Smooth muscle cell (in vitro differentiated cells): ENCODE measurements around the gene HPDL. TPM values are rescaled to one million over a fixed set of nuclear protein-coding genes. Genes with fewer than 3 reads are reported as not detected.

ENCODE experiments used
- DNase-seq: peaks from one replicate; lab custom pipeline; 2025; ENCODE audit not compliant: unreplicated experiment; lab: John Stamatoyannopoulos, UW
- H2AFZ ChIP-seq: fragments of 200-600 bp; sonication (generic); 2 replicates; pipeline ENCODE4 v1.6.0; 2016; ENCODE audit warnings: antibody characterized with exemption, low read depth, mild to moderate bottlenecking
- H3F3A ChIP-seq: fragments of 200-600 bp; sonication (generic); 2 replicates; pipeline ENCODE4 v1.6.0; 2017; ENCODE audit warnings: antibody characterized with exemption, low read depth
- H3K27ac ChIP-seq: fragments of 200-600 bp; sonication (generic); 2 replicates; pipeline ENCODE4 v1.5.1; 2016; ENCODE audit warnings: low read depth, mild to moderate bottlenecking
- H3K27me3 ChIP-seq: fragments of 200-600 bp; sonication (generic); 2 replicates; pipeline ENCODE4 v1.6.1; 2016; ENCODE audit warnings: low read depth, mild to moderate bottlenecking
- H3K36me3 ChIP-seq: fragments of 200-600 bp; sonication (generic); 2 replicates; pipeline ENCODE4 v1.5.1; 2016; ENCODE audit warnings: low read depth
- H3K4me1 ChIP-seq: fragments of 200-600 bp; sonication (generic); 2 replicates; pipeline ENCODE4 v1.5.1; 2016; ENCODE audit warnings: low read depth
- H3K4me2 ChIP-seq: fragments of 200-600 bp; sonication (generic); 2 replicates; pipeline ENCODE4 v1.6.0; 2016; ENCODE audit warnings: mild to moderate bottlenecking
- H3K4me3 ChIP-seq: fragments of 200-600 bp; sonication (generic); 2 replicates; pipeline ENCODE4 v1.5.1; 2016; ENCODE audit warnings: mild to moderate bottlenecking
- H3K79me2 ChIP-seq: fragments of 200-600 bp; sonication (generic); 2 replicates; pipeline ENCODE4 v1.6.0; 2016; ENCODE audit warnings: low read depth, mild to moderate bottlenecking
- H3K9ac ChIP-seq: fragments of 200-600 bp; sonication (generic); 2 replicates; pipeline ENCODE4 v1.6.0; 2016; ENCODE audit warnings: low read depth
- H3K9me3 ChIP-seq: fragments of 200-600 bp; sonication (generic); replicated peaks from 2 replicates; pipeline ENCODE4 v1.5.1; 2016; ENCODE audit warnings: low read depth
- H4K20me1 ChIP-seq: fragments of 200-600 bp; sonication (generic); 2 replicates; pipeline ENCODE4 v1.6.0; 2016; ENCODE audit warnings: low read depth
- WGBS: methylation state at CpG from one replicate; pipeline ENCODE4 v1.1.7; 2016; ENCODE audit warnings: low lambda C conversion rate; 5-methylcytosine and 5-hydroxymethylcytosine counted together
- polyA plus RNA-seq: library from polyadenylated mRNA; unstranded; fragments of >200 nt; fragmentation: Nextera tagmentation; extraction: Ambion mirVana; gene quantifications from 2 replicates; pipeline ENCODE4 v1.2.1, GENCODE V29; 2016
- total RNA-seq: library from RNA; depleted of rRNA; stranded (reverse); fragments of >200 nt; gene quantifications from 2 replicates; pipeline ENCODE4 v1.2.3, GENCODE V29; 2014
- TF ChIP-seq, protein P1 (sequence below): fragments of 200-600 bp; sonication (generic); IDR thresholded peaks from 2 replicates; pipeline ENCODE4 v1.5.1; 2017; ENCODE audit warnings: borderline replicate concordance, mild to moderate bottlenecking, antibody characterized with exemption; ENCODE audit not compliant: insufficient read depth, poor library complexity, severe bottlenecking

The HPDL gene
- total and polyA plus RNA-seq, 2 experiments from 2014 or later: 0.96 TPM; not detected in 1

DNA sequence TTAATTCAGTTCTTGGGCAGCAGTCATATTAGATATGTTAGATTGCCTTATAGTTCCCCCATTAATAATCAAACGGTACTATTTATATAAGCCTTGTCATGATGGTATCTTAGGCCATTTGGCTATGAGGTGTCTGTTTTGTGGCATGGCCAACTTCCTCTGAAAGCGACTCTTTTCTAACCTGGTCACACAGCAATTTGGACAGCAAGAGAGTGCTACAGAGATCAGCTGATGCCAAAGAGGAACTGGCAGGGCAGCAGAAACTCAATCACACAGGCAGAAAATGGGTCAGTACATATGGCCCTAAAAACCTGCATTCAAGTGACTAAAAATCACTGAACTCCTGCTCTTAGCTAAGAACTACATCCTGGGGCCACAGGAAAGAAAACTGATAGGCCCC lies 27.0 kb downstream of the HPDL start:
- H3K9me3 ChIP-seq: no peaks in the 10 kb centered on the region
- no peak overlapping the region for H3K27ac ChIP-seq
- H3K4me3 ChIP-seq: no peak overlapping the region
- H2AFZ ChIP-seq: no peak overlapping the region
- no peak overlapping the region for H3K9ac ChIP-seq
- WGBS: 91% methylated on average over 2 of the region's 2 CpGs
- TF ChIP-seq, protein P1, sequence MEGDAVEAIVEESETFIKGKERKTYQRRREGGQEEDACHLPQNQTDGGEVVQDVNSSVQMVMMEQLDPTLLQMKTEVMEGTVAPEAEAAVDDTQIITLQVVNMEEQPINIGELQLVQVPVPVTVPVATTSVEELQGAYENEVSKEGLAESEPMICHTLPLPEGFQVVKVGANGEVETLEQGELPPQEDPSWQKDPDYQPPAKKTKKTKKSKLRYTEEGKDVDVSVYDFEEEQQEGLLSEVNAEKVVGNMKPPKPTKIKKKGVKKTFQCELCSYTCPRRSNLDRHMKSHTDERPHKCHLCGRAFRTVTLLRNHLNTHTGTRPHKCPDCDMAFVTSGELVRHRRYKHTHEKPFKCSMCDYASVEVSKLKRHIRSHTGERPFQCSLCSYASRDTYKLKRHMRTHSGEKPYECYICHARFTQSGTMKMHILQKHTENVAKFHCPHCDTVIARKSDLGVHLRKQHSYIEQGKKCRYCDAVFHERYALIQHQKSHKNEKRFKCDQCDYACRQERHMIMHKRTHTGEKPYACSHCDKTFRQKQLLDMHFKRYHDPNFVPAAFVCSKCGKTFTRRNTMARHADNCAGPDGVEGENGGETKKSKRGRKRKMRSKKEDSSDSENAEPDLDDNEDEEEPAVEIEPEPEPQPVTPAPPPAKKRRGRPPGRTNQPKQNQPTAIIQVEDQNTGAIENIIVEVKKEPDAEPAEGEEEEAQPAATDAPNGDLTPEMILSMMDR: no peak
- no peaks in the 10 kb centered on the region for H3K36me3 ChIP-seq
- no peaks in the 10 kb centered on the region for H3K79me2 ChIP-seq
- H4K20me1 ChIP-seq: no peaks in the 10 kb centered on the region
- H3K4me1 ChIP-seq: no peaks in the 10 kb centered on the region
- H3K27me3 ChIP-seq: no peaks in the 10 kb centered on the region
- no peaks in the 10 kb centered on the region for H3F3A ChIP-seq
- no peak for DNase-seq
- H3K4me2 ChIP-seq: no peak overlapping the region

GRCh38 chr1:45354838-45355237 lies 28.1 kb downstream of the HPDL start:
- H3K79me2 ChIP-seq: no peaks in the 10 kb centered on the region

DNA sequence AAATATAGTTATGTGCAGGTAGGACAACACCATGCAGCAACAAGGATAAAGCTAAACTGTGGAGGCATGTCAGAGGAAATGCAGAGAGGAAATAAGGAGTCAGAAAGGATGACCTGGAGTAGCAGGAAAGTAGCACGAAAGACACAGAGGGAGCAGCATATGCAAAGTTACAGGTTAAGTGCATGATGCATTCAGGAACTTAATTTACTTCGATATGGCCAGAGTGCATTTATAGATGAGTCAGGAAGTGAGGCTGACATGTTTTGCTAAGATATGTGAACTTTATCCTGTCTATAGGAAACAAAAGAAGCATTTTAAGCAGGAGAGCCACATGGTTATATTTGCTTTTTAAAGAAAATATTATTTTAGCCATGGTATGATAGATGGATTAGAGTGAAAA lies 29.0 kb downstream of the HPDL start:
- Histone ChIP-seq H3F3A (no peaks in the 10 kb centered on the region), H4K20me1 (no peaks in the 10 kb centered on the region), H3K36me3 (no peaks in the 10 kb centered on the region), H3K27ac (no peak overlapping the region), H3K9me3 (no peaks in the 10 kb centered on the region), H3K4me3 (no peak overlapping the region), H3K4me1 (peaks cover 9% of the 10 kb centered on the region), H3K4me2 (no peak overlapping the region), H3K9ac (no peak overlapping the region), H3K79me2 (no peaks in the 10 kb centered on the region), H2AFZ (no peak overlapping the region), H3K27me3 (no peaks in the 10 kb centered on the region)
- DNase-seq: no peak
- TF ChIP-seq, protein P1: no peak
- WGBS: 85% methylated on average over 2 of the region's 2 CpGs

More at GRCh38 chr1:45354838-45355237, 28.1 kb downstream of the HPDL start:
- H2AFZ ChIP-seq: no peak overlapping the region
- no peaks in the 10 kb centered on the region for H3K27me3 ChIP-seq
- H4K20me1 ChIP-seq: no peaks in the 10 kb centered on the region
- TF ChIP-seq, protein P1: no peak
- H3K4me2 ChIP-seq: no peak overlapping the region
- H3K27ac ChIP-seq: no peak overlapping the region
- no peaks in the 10 kb centered on the region for H3F3A ChIP-seq
- 92% methylated on average over 4 of the region's 4 CpGs for WGBS
- H3K9ac ChIP-seq: no peak overlapping the region
- DNase-seq: no peak
- no peaks in the 10 kb centered on the region for H3K9me3 ChIP-seq
- no peaks in the 10 kb centered on the region for H3K36me3 ChIP-seq
- H3K4me1 ChIP-seq: peaks cover under 1% of the 10 kb centered on the region
- H3K4me3 ChIP-seq: no peak overlapping the region

DNA sequence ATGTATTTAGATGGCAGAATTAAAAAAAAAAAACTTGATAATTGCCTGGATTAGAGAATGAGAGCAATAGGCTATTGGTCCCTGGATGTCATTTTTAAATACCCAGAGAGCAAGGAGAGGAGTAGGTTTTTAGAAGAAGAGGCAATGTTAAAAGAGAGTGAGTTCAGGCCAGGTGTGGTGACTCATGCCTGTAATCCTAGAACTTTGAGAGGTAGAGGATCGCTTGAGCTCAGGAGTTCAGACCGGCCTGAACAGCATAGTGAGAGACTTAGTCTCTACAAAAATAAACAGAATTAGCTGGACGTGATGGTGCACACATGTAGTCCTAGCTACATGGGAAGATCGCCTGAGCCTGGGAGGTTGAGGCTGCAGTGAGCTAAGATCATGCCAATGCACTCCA lies 29.5 kb downstream of the HPDL start:
- H2AFZ ChIP-seq: no peak overlapping the region
- H3K4me1 ChIP-seq: peaks cover 10% of the 10 kb centered on the region
- no peaks in the 10 kb centered on the region for H3K79me2 ChIP-seq
- H3K27me3 ChIP-seq: no peaks in the 10 kb centered on the region
- H3K36me3 ChIP-seq: no peaks in the 10 kb centered on the region
- no peak overlapping the region for H3K27ac ChIP-seq
- DNase-seq: no peak
- WGBS: 66% methylated on average over 4 of the region's 4 CpGs
- no peak overlapping the region for H3K4me2 ChIP-seq
- no peaks in the 10 kb centered on the region for H4K20me1 ChIP-seq
- no peaks in the 10 kb centered on the region for H3F3A ChIP-seq
- H3K9me3 ChIP-seq: no peaks in the 10 kb centered on the region
- no peak overlapping the region for H3K9ac ChIP-seq
- H3K4me3 ChIP-seq: no peak overlapping the region
- TF ChIP-seq, protein P1: no peak
